WTC11 (cell line): ENCODE results near the gene FBXO2. TPM values are rescaled to one million over a fixed set of nuclear protein-coding genes. Genes with fewer than 3 reads are reported as not detected.

ENCODE experiments used
- ATAC-seq: fragments of 200-7000 bp; cut with Tn5 transposase; 2 replicates; pipeline ENCODE4 v1.10.0; 2021; ENCODE audit warnings: mild to moderate bottlenecking, moderate library complexity
- CTCF ChIA-PET: fragments of 300-600 bp; sonication (Branson Sonifier 250); formaldehyde crosslinking; loops from one replicate; lab custom pipeline; 2021; ENCODE audit warnings: antibody characterized with exemption; lab: Charles Lee
- POLR2A ChIA-PET: fragments of 350-600 bp; sonication (Branson Sonifier 250); formaldehyde crosslinking; loops from one replicate; lab custom pipeline; 2021; ENCODE audit warnings: antibody characterized with exemption; lab: Charles Lee
- DNase-seq: peaks from one replicate; pipeline ENCODE4 v3.0.0; 2021; ENCODE audit warnings: low spot score
- H3K27ac Mint-ChIP-seq: 2 replicates; pipeline ENCODE4 v1.8.0; 2021; ENCODE audit warnings: mixed read lengths
- H3K27me3 Mint-ChIP-seq: 2 replicates; pipeline ENCODE4 v1.8.0; 2021; ENCODE audit warnings: low read depth, mild to moderate bottlenecking, moderate library complexity, mixed read lengths
- H3K36me3 Mint-ChIP-seq: 2 replicates; pipeline ENCODE4 v1.8.0; 2021; ENCODE audit warnings: mixed read lengths
- H3K4me1 Mint-ChIP-seq: 2 replicates; pipeline ENCODE4 v1.8.0; 2022; ENCODE audit warnings: mixed read lengths
- H3K4me3 Mint-ChIP-seq: 2 replicates; pipeline ENCODE4 v1.8.0; 2021; ENCODE audit warnings: mild to moderate bottlenecking, moderate library complexity, mixed read lengths
- H3K9me3 Mint-ChIP-seq: 2 replicates; pipeline ENCODE4 v1.8.0; 2021; ENCODE audit warnings: mixed read lengths
- CREM ChIP-seq: sonication (generic); formaldehyde crosslinking; IDR thresholded peaks from 2 replicates; pipeline ENCODE4 v1.8.1; 2022; ENCODE audit warnings: mild to moderate bottlenecking, missing genetic modification reagents, moderate library complexity
- E2F4 ChIP-seq: sonication (generic); formaldehyde crosslinking; IDR thresholded peaks from 2 replicates; pipeline ENCODE4 v1.8.1; 2022; ENCODE audit warnings: low read depth, mild to moderate bottlenecking, moderate library complexity, missing genetic modification reagents, borderline replicate concordance
- E2F5 ChIP-seq: sonication (generic); formaldehyde crosslinking; IDR thresholded peaks from 2 replicates; pipeline ENCODE4 v1.8.1; 2022; ENCODE audit warnings: mild to moderate bottlenecking, moderate library complexity, missing genetic modification reagents
- EMX1 ChIP-seq: fragments of 250-450 bp; sonication (Bioruptor Pico); IDR thresholded peaks from 2 replicates; pipeline ENCODE4 v1.8.0; 2021; ENCODE audit warnings: mild to moderate bottlenecking
- ERG ChIP-seq: fragments of 250-450 bp; sonication (Bioruptor Pico); IDR thresholded peaks from 2 replicates; pipeline ENCODE4 v1.8.0; 2021; ENCODE audit warnings: mild to moderate bottlenecking
- FOXK1 ChIP-seq: sonication (generic); formaldehyde crosslinking; IDR thresholded peaks from 2 replicates; pipeline ENCODE4 v1.8.0; 2022; ENCODE audit warnings: mild to moderate bottlenecking, moderate library complexity, missing genetic modification reagents
- FOXP4 ChIP-seq: sonication (generic); formaldehyde crosslinking; IDR thresholded peaks from 2 replicates; pipeline ENCODE4 v1.8.0; 2022; ENCODE audit warnings: mild to moderate bottlenecking, missing genetic modification reagents
- GABPB1 ChIP-seq: sonication (generic); formaldehyde crosslinking; IDR thresholded peaks from 2 replicates; pipeline ENCODE4 v1.8.1; 2023; ENCODE audit warnings: mild to moderate bottlenecking, missing genetic modification reagents
- JAZF1 ChIP-seq: fragments of 250-450 bp; sonication (Bioruptor Pico); IDR thresholded peaks from 2 replicates; pipeline ENCODE4 v1.9.0; 2021; ENCODE audit warnings: moderate library complexity, mild to moderate bottlenecking, inconsistent platforms
- KAT7 ChIP-seq: sonication (generic); formaldehyde crosslinking; IDR thresholded peaks from 2 replicates; pipeline ENCODE4 v1.8.1; 2023; ENCODE audit warnings: missing genetic modification reagents, mild to moderate bottlenecking, borderline replicate concordance
- NFATC4 ChIP-seq: fragments of 250-450 bp; sonication (Bioruptor Pico); IDR thresholded peaks from 2 replicates; pipeline ENCODE4 v1.9.0; 2021; ENCODE audit warnings: mild to moderate bottlenecking
- NFE2L1 ChIP-seq: sonication (generic); formaldehyde crosslinking; IDR thresholded peaks from 2 replicates; pipeline ENCODE4 v1.8.1; 2023; ENCODE audit warnings: missing genetic modification reagents
- SMAD4 ChIP-seq: sonication (generic); formaldehyde crosslinking; IDR thresholded peaks from 2 replicates; pipeline ENCODE4 v1.8.0; 2022; ENCODE audit warnings: mild to moderate bottlenecking, missing genetic modification reagents
- TCF7 ChIP-seq: sonication (generic); formaldehyde crosslinking; IDR thresholded peaks from 2 replicates; pipeline ENCODE4 v1.8.0; 2022; ENCODE audit warnings: mild to moderate bottlenecking, low read depth, missing genetic modification reagents, moderate library complexity
- TEAD1 ChIP-seq: sonication (generic); formaldehyde crosslinking; IDR thresholded peaks from 2 replicates; pipeline ENCODE4 v1.8.0; 2022; ENCODE audit warnings: mild to moderate bottlenecking, missing genetic modification reagents
- TEAD4 ChIP-seq: sonication (generic); formaldehyde crosslinking; IDR thresholded peaks from 2 replicates; pipeline ENCODE4 v1.8.0; 2022; ENCODE audit warnings: mild to moderate bottlenecking, missing genetic modification reagents
- USF1 ChIP-seq: sonication (generic); formaldehyde crosslinking; IDR thresholded peaks from 2 replicates; pipeline ENCODE4 v1.8.0; 2022; ENCODE audit warnings: mild to moderate bottlenecking, missing genetic modification reagents
- ZNF232 ChIP-seq: sonication (generic); formaldehyde crosslinking; IDR thresholded peaks from 2 replicates; pipeline ENCODE4 v1.8.0; 2022; ENCODE audit warnings: mild to moderate bottlenecking, missing genetic modification reagents
- ZNF396 ChIP-seq: fragments of 250-450 bp; sonication (Bioruptor Pico); IDR thresholded peaks from 2 replicates; pipeline ENCODE4 v1.8.0; 2021; ENCODE audit warnings: mild to moderate bottlenecking, moderate library complexity, borderline replicate concordance
- ZNF423 ChIP-seq: fragments of 250-450 bp; sonication (Bioruptor Pico); IDR thresholded peaks from 2 replicates; pipeline ENCODE4 v2.1.2; 2022; ENCODE audit warnings: mild to moderate bottlenecking, moderate library complexity
- total RNA-seq: library from RNA; stranded (reverse); gene quantifications from 3 replicates; pipeline ENCODE4 v1.2.3, GENCODE V29; 2021

Gene FBXO2
- total RNA-seq, 1 experiment from 2014 or later: 58.2 TPM

GRCh38 chr1:11682799-11683198, 28.6 kb upstream of the FBXO2 start (continued):
- TF ChIP-seq JAZF1 (CRISPR knock-in tag) (no peak), SMAD4 (CRISPR knock-in tag) (no peak), ZNF232 (CRISPR knock-in tag) (no peak), NFE2L1 (CRISPR knock-in tag) (no peak), NFATC4 (no peak), GABPB1 (CRISPR knock-in tag) (no peak), TEAD4 (CRISPR knock-in tag) (no peak), EMX1 (CRISPR knock-in tag) (no peak), KAT7 (CRISPR knock-in tag) (no peak), E2F5 (CRISPR knock-in tag) (no peak)

GRCh38 chr1:11682287-11682771, 28.1 kb upstream of the FBXO2 start:
- peak overlapping the region; percentile 100 for H3K27ac Mint-ChIP-seq
- TF ChIP-seq TCF7 (CRISPR knock-in tag) (no peak), ZNF396 (no peak), USF1 (CRISPR knock-in tag) (no peak), ZNF423 (CRISPR knock-in tag) (peak; percentile 99), CREM (CRISPR knock-in tag) (0 out of 2 replicates have a peak, but pooled peaks have one; percentile 38), FOXK1 (peak; percentile 28; the same call in 1 of the 2 replicates), FOXP4 (peak; percentile 51; the same call in 1 of the 2 replicates), E2F4 (no peak), ERG (CRISPR knock-in tag) (no peak), TEAD1 (CRISPR knock-in tag) (peak; percentile 68; the same call in 1 of the 2 replicates)
- H3K27me3 Mint-ChIP-seq: no peaks in the 10 kb centered on the region
- H3K4me1 Mint-ChIP-seq: peaks cover 69% of the 10 kb centered on the region
- DNase-seq (peak; percentile 75), ATAC-seq (peak; percentile 55)
- ChIA-PET CTCF (interaction anchor here (0.6 to 3.5 kb wide), 20 partner anchors 8 to 319 kb away, joined by 3 to 39 read pairs (median 8); partner anchors contain the start of genes AGTRAP, DRAXIN and FBXO6), POLR2A (interaction anchor here (0.8 to 3.0 kb wide), 11 partner anchors 9 to 226 kb away, joined by 3 to 52 read pairs (median 5); partner anchors contain the start of genes AGTRAP, DRAXIN, FBXO2 and FBXO44)
- peaks cover 30% of the 10 kb centered on the region for H3K36me3 Mint-ChIP-seq
- no peaks in the 10 kb centered on the region for H3K9me3 Mint-ChIP-seq
- peak overlapping the region; percentile 81 for H3K4me3 Mint-ChIP-seq
